RWPE2 (cell line): Measurements from ENCODE around the gene EEF1B2.
A peak's percentile ranks its signal among the peaks of the same experiment; 100 is the strongest.
"Not testable (repeated sequence)": the region's sequence is repeated elsewhere in the genome, so short reads cannot be mapped to it uniquely, and the experiment has no call there.

Experiments used
- ATAC-seq: fragments of 200-7000 bp; cut with Tn5 transposase; 3 replicates; pipeline ENCODE4 v1.9.1; 2021; ENCODE audit warnings: low read depth
- DNase-seq: peaks from one replicate; pipeline ENCODE4 v3.0.0-alpha.2; 2020; ENCODE audit warnings: low spot score
- H3K27ac ChIP-seq: fragments of 450-650 bp; 2 replicates; pipeline ENCODE4 v1.5.1; 2017; ENCODE audit warnings: mild to moderate bottlenecking; ENCODE audit not compliant: poor library complexity, severe bottlenecking
- H3K27me3 ChIP-seq: fragments of 250-450 bp; sonication (Bioruptor Pico); 2 replicates; pipeline ENCODE4 v1.5.1; 2021; ENCODE audit warnings: mild to moderate bottlenecking, moderate library complexity; ENCODE audit not compliant: insufficient read depth, poor library complexity, severe bottlenecking
- H3K36me3 ChIP-seq: fragments of 250-450 bp; sonication (Bioruptor Pico); 2 replicates; pipeline ENCODE4 v1.5.1; 2020; ENCODE audit warnings: low read depth, mild to moderate bottlenecking, moderate library complexity
- H3K4me1 ChIP-seq: fragments of 250-450 bp; sonication (Bioruptor Pico); 2 replicates; pipeline ENCODE4 v1.5.1; 2021; ENCODE audit warnings: mild to moderate bottlenecking, moderate library complexity; ENCODE audit not compliant: insufficient read depth, poor library complexity, severe bottlenecking
- H3K4me3 ChIP-seq: fragments of 250-450 bp; sonication (Bioruptor Pico); 2 replicates; pipeline ENCODE4 v1.5.1; 2021; ENCODE audit warnings: mild to moderate bottlenecking, moderate library complexity; ENCODE audit not compliant: severe bottlenecking
- H3K9me3 ChIP-seq: fragments of 250-450 bp; sonication (Bioruptor Pico); 2 replicates; pipeline ENCODE4 v1.5.1; 2021; ENCODE audit warnings: mild to moderate bottlenecking, moderate library complexity; ENCODE audit not compliant: severe bottlenecking
- TF ChIP-seq, protein P1 (sequence below): fragments of 450-650 bp; IDR thresholded peaks from one replicate; pipeline ENCODE4 v1.5.1; 2017; ENCODE audit warnings: mild to moderate bottlenecking, moderate library complexity; ENCODE audit not compliant: poor library complexity, severe bottlenecking

The EEF1B2 gene

DNA sequence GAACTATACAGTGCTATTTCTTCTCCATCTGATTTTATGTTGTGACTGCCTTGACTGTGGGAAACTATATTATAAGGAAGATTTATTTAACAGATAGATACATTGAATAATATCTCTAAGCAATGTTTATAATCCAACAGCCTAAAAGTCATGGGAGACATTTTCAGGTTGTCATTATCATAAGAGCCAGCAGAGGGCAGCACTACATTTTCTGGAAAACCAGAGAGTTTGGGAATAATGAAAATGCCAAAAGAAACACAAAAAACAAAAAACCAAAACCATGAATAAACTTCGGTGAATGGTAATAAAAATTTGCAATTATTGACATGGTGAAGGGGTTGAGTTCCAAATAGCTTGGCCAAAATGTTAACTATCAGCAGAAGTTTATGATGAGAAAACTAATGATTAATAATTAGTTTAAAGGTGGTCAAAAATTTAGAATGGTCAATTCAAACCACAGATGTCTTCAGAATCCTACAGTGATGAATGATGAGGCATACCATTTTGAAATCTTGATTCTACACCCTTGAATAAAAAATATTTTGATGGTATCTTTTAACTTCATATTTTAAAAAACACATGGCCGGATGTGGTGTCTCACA lies 4.7 kb downstream of the EEF1B2 start:
- no peak overlapping the region for H3K27ac ChIP-seq
- H3K36me3 ChIP-seq, result peaks cover 49% of the 10 kb centered on the region
- ATAC-seq, result no peak

DNA sequence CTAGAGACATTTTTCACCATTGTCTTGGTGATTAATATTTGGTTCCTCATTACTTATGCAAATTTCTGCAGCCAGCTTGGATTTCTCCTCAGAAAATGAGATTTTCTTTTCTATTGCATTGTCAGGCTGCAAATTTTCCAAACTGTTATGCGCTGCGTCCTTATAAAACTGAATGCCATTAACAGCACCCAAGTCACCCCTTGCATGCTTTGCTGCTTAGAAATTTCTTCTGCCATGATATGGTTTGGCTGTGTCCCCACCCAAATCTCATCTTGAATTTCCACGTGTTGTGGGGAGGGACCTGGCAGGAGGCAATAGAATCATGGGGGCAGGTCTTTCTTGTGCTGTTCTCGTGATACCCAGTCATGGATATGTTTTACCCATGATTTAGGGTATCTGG lies 8.5 kb downstream of the EEF1B2 start:
- H3K27me3 ChIP-seq, ATAC-seq, H3K27ac ChIP-seq, DNase-seq, H3K4me1 ChIP-seq, H3K4me3 ChIP-seq, H3K9me3 ChIP-seq: not testable (repeated sequence)
- H3K36me3 ChIP-seq, result peaks cover 17% of the 10 kb centered on the region

More for the DNA sequence above, 4.7 kb downstream of the EEF1B2 start:
- Histone ChIP-seq H3K4me1 (peaks cover 7% of the 10 kb centered on the region), H3K27me3 (no peaks in the 10 kb centered on the region), H3K4me3 (no peak overlapping the region), H3K9me3 (no peaks in the 10 kb centered on the region)
- TF ChIP-seq, protein P1, sequence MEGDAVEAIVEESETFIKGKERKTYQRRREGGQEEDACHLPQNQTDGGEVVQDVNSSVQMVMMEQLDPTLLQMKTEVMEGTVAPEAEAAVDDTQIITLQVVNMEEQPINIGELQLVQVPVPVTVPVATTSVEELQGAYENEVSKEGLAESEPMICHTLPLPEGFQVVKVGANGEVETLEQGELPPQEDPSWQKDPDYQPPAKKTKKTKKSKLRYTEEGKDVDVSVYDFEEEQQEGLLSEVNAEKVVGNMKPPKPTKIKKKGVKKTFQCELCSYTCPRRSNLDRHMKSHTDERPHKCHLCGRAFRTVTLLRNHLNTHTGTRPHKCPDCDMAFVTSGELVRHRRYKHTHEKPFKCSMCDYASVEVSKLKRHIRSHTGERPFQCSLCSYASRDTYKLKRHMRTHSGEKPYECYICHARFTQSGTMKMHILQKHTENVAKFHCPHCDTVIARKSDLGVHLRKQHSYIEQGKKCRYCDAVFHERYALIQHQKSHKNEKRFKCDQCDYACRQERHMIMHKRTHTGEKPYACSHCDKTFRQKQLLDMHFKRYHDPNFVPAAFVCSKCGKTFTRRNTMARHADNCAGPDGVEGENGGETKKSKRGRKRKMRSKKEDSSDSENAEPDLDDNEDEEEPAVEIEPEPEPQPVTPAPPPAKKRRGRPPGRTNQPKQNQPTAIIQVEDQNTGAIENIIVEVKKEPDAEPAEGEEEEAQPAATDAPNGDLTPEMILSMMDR, result peak; percentile 90
- no peak for DNase-seq

DNA sequence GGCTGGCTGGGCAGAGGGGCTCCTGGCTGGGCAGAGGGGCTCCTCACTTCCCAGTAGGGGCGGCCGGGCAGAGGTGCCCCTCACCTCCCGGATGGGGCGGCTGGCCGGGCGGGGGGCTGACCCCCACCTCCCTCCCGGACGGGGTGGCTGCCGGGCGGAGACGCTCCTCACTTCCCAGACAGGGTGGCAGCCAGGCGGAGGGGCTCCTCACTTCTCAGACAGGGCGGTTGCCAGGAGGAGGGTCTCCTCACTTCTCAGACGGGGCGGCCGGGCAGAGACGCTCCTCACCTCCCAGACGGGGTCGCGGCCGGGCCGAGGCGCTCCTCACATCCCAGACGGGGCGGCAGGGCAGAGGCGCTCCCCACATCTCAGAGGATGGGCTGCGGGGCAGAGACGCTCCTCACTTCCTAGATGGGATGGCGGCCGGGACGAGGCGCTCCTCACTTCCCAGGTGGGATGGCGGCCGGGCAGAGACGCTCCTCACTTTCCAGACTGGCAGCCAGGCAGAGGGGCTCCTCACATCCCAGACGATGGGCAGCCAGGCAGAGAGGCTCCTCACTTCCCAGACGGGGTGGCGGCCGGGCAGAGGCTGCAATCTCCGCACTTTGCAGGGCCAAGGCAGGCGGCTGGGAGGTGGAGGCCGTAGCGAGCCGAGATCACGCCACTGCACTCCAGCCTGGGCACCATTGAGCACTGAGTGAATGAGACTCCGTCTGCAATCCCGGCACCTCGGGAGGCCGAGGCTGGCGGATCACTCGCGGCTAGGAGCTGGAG lies 12.1 kb downstream of the EEF1B2 start:
- H3K9me3 ChIP-seq, H3K4me1 ChIP-seq, H3K4me3 ChIP-seq, H3K27me3 ChIP-seq, DNase-seq, H3K36me3 ChIP-seq, H3K27ac ChIP-seq, ATAC-seq: not testable (repeated sequence)

DNA sequence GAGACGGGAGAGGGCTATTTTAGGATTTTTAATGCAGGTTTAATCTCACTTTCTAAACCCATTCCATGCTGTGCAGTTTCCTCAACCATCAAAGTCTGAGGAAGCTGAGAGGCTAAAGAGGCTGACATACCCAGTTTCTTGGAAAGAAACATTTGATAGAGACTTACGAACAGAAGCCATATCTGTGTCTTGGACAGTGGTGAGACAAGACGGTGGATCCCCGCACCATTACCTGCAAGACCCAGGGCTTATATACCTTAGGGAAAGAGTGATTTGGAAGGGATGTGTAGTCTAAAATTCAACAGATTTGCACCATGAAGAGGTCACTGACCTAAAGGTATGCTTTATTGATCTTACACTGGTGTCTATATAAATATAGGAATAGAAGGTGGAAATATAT lies 13.5 kb downstream of the EEF1B2 start:
- TF ChIP-seq, protein P1, result no peak
- Histone ChIP-seq H3K27ac (no peak overlapping the region), H3K4me3 (no peak overlapping the region), H3K4me1 (no peaks in the 10 kb centered on the region), H3K9me3 (no peaks in the 10 kb centered on the region), H3K36me3 (no peaks in the 10 kb centered on the region), H3K27me3 (no peaks in the 10 kb centered on the region)
- DNase-seq, result no peak
- ATAC-seq, result no peak

DNA sequence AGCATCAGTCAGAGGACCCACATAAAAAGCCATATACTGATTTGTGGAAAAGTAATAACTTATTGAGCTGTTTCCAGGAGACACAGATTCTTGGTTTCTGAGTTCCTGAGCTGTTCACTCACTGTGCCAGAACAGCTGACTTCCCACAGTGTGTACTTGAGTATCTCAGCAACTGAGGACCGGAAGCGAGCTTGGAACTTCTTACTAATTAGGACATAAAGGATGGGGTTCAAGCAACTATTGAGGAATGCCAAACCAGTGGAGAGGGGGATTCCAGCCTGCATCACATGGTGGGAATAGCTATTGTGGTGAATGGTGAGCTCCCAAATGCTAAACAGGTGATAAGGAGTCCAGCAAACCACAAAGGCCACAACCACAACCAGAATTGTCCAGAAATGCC lies 16.4 kb downstream of the EEF1B2 start:
- TF ChIP-seq, protein P1, result no peak

DNA sequence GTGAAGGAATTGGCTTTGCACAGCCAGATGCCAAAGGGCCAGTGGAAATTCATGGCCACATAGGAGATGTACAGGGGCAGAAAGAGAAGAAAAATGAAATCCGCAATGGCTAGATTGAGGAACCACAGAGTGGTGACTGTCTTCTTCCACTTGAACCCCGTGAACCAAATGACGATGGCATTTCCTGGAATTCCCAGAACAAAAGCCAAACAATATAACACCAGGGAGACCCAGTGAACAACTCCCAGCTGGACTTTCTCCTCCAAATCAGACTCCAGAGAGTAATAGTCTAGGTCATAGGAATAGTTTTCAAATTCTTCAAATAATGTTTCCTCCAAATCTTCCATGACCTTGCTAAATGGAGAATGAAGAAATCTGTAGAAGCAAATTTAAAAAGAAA lies 17.2 kb downstream of the EEF1B2 start:
- Histone ChIP-seq H3K4me1 (no peaks in the 10 kb centered on the region), H3K9me3 (no peaks in the 10 kb centered on the region), H3K27ac (no peak overlapping the region), H3K36me3 (no peaks in the 10 kb centered on the region), H3K27me3 (no peaks in the 10 kb centered on the region), H3K4me3 (no peak overlapping the region)
- TF ChIP-seq, protein P1, result no peak
- DNase-seq (no peak), ATAC-seq (no peak)

More for the DNA sequence above, 16.4 kb downstream of the EEF1B2 start:
- ATAC-seq (no peak), DNase-seq (no peak)
- H3K4me3 ChIP-seq, result no peak overlapping the region
- no peaks in the 10 kb centered on the region for H3K4me1 ChIP-seq
- H3K27me3 ChIP-seq, result no peaks in the 10 kb centered on the region
- H3K9me3 ChIP-seq, result no peaks in the 10 kb centered on the region
- no peak overlapping the region for H3K27ac ChIP-seq
- no peaks in the 10 kb centered on the region for H3K36me3 ChIP-seq

DNA sequence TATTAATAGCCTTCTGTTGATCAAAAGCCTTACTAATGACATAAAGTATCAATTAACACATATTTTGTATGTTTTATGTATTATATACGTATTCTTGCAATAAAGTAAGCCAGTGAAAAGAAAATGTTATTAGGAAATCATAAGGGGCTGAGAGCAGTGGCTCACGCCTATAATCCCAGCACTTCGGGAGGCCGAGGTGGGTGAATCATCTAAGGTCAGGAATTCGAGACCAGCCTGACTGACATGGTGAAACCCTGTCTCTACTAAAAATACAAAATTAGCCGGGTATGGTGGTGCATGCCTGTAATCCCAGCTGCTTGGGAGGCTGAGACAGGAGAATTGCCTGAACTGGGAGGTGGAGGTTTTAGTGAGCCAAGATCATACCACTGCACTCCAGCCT lies 21.8 kb downstream of the EEF1B2 start:
- H3K4me3 ChIP-seq, ATAC-seq, H3K36me3 ChIP-seq, H3K27ac ChIP-seq, H3K4me1 ChIP-seq, H3K9me3 ChIP-seq, H3K27me3 ChIP-seq, DNase-seq: not testable (repeated sequence)
